IPS-NIHi7 (cell line): ENCODE data around the gene TTLL12.
"Not testable (repeated sequence)": the region's sequence is repeated elsewhere in the genome, so short reads cannot be mapped to it uniquely, and the experiment has no call there.

Experiments
- DNase-seq: peaks from one replicate; pipeline ENCODE4 v3.0.0; 2012; ENCODE audit warnings: mixed read lengths; ENCODE audit errors: extremely low spot score

The TTLL12 gene

DNA sequence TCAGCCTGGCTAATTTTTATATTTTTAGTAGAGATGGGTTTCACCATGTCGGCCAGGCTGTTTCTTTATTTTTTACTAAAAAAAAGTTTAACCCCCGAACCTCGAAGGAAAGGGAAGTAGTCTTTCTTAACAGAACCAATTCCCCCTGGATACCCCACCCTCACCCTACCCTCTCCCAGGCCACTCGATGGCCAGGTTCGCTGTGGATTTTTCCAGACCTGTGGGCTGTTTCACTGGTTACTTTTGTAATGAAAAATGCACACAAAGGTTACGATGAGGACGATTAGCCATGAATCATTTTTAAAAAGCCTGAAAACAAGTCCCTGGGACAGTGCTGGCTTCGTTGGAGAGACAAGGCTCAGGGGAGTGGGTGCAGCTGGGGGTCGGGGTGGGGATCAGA is 33.0 kb downstream of the TTLL12 start:
- no peak for DNase-seq

GRCh38 chr22:43152357-43153071 is 34.4 kb downstream of the TTLL12 start:
- no peak for DNase-seq

- no peak for DNase-seq
Observed at GRCh38 chr22:43152003-43152356, 35.0 kb downstream of the TTLL12 start.

DNA sequence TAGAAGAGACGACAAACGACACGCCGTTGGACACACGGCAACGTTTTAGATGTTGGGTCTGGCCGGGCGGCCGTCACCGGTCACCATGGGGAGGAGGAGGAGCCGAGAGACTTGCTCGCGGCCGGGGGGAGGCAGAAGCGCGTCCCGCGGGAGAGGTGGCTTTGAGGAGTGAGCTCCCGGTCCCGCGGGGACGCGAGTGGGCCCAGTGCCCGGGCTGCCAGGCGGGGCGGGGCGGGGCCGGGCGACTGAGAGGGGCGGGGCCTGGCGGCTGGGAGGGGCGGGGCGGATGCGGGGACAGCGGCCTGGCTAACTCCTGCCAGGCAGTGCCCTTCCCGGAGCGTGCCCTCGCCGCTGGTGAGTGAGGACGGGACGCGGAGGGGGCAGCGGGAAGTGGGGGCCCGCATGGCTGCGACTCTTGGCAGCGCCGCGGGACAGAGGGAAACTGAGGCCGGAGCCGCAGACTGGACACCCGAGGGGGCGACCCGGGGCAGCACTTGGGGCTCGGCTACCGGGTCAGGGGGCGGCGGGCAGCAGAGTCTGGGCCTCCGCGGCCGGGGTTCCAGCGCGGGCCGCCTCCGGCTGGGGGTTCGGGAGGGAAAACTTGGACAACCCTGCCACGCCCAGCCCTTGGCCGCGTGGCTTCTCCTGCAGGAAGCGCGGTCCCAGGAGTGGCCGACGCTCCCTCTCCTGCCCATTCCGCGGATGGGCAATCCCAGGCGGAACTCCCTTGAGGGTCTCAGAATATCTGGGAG is 35.5 kb downstream of the TTLL12 start, which contains the start of gene TSPO:
TSPO (plus strand) TSS at position 309 of the 752 bp plus-strand sequence. CDS start 7,680 bp downstream, outside the sequence.
- DNase-seq: peak; percentile 79

GRCh38 chr22:43150731-43151206 is 36.2 kb downstream of the TTLL12 start:
- DNase-seq: no peak

GRCh38 chr22:43148581-43148980 is 38.4 kb downstream of the TTLL12 start:
- DNase-seq: no peak

- no peak for DNase-seq
Observed at GRCh38 chr22:43147821-43148220, 39.1 kb downstream of the TTLL12 start.

DNA sequence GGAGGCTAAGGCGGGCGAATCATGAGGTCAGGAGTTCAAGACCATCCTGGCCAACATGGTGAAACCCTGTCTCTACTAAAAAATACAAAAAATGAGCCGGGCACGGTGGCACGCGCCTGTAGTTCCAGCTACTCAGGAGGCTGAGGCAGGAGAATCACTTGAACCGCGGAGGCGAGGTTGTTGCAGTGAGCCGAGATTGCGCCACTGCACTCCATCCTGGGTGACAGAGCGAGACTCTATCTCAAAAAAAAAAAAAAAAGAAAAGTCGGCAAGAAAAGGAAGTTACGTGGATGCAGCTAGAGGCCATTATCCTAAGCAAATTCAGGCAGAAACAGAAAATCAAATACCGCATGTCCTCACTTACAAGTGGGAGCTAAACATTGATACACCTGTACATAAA is 40.6 kb downstream of the TTLL12 start:
- DNase-seq: not testable (repeated sequence)

DNA sequence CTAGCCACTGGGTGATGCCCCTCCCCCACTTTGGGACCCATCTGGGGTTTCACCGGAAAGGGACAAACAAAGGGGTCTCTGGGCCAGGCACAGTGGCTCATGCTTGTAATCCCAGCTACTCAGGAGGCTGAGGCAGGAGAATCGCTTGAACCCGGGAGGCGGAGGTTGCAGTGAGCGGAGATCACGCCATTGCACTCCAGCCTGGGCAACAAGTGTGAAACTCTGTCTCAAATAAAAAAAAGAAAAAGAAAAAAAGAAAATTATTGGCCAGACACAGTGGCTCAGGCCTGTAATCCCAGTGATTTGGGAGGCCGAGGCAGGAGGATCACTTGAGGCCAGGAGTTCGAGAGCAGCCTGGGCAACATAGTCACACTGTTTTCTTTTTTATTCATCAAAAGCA is 41.6 kb downstream of the TTLL12 start:
- DNase-seq: not testable (repeated sequence)

DNA sequence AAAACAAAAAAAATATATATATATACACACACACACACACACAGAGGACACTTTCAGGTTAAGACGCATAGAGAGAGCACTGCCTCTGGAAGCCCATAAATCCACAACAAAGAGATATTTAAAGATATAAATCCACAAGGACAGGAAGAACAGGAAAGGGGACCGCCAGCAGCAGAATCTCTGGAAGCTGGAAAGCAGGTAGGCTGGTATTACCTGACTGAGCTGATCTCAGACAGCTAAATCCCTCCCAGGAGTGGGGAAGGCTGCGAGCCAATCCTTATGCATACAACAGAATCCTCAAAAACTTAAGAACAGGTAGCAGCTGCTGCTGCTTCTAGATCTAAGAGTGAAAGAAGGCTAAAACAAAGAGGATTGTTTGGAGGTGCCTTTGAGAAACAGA is 42.0 kb downstream of the TTLL12 start:
- no peak for DNase-seq

- peak; percentile 89 for DNase-seq
Observed at GRCh38 chr22:43142880-43143562, 43.9 kb downstream of the TTLL12 start, which contains the start of gene MCAT. TSS of gene MCAT (minus strand) at chr22:43143398. CDS start at chr22:43143348, 50 bp downstream.

DNA sequence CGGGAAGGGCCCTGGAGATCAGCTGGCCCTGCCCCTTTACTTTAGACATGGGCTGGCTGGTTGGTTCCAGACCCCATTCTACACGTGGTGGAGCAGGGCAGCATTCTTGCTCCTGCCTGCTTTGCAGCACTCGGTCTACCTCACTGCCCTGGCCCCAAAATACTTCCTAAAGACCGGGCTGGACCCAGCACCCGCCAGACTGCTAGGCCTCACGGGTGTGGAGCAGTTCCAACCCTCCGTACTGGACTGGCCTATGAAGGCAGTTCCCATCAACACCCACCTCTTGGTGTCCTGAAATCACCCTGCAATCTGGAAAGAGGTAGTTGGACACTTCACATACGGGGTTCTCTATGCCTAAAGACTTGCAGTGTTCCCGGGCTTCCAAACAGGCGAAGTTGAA is 50.1 kb downstream of the TTLL12 start:
- no peak for DNase-seq

DNA sequence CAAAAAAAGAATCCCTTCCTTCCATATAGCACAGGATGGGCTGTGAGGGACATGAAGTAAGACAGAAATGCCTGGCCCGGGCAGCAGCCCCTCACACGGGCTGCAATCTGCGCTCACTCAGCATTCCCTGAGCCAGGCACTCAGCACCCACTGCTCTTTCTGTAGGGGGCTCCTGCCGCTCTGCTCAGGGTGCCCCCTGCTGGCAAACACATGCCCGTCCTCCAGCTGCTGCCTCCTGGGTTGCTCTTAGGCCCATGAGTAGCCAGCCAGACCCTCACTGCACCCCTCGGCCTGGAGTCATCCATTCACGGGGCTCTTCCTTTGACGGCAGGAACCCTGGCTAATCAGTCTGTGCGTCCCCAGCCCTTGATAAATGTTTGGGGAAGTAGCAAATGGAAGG is 50.7 kb downstream of the TTLL12 start:
- DNase-seq: peak; percentile 90

GRCh38 chr22:43135565-43135964 is 51.4 kb downstream of the TTLL12 start:
- no peak for DNase-seq

DNA sequence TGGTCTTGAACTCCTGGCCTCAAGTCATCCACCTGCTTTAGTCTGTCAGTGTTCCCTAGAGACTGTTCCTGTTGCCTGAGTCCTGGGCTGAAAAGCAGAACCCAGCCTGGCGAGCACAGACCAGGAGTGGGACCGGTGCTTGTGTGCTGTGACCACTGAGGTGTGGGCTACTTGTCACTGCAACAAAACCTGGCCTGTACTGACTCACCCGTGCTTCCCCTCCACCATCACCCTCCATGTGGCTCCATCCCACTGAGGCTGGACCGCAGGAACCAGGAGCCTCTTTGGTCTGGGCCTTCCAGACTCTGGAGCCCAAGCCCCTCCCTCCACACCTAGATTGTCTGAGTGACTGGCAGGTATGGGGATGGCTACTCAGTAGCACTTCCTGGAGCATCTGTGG is 52.4 kb downstream of the TTLL12 start:
- no peak for DNase-seq

DNA sequence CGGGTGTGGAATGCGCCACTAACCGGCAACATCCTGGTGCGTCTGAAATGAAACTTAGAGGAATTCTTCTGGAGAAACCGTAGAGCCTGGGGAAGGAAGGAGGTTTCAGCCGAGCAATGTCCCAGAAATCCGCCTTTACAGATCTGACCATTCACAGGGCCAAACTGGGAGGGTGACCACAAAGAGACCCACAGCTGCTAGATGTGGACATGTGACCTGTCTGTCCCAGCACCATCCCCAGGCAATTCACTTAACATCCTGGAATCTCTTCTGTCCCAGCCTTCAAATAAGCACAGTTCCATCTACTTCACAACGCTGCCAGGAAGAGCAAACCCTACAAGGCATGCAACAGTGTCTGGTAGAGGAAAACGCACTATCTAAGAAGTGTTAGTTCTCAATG is 53.5 kb downstream of the TTLL12 start:
- DNase-seq: no peak

DNA sequence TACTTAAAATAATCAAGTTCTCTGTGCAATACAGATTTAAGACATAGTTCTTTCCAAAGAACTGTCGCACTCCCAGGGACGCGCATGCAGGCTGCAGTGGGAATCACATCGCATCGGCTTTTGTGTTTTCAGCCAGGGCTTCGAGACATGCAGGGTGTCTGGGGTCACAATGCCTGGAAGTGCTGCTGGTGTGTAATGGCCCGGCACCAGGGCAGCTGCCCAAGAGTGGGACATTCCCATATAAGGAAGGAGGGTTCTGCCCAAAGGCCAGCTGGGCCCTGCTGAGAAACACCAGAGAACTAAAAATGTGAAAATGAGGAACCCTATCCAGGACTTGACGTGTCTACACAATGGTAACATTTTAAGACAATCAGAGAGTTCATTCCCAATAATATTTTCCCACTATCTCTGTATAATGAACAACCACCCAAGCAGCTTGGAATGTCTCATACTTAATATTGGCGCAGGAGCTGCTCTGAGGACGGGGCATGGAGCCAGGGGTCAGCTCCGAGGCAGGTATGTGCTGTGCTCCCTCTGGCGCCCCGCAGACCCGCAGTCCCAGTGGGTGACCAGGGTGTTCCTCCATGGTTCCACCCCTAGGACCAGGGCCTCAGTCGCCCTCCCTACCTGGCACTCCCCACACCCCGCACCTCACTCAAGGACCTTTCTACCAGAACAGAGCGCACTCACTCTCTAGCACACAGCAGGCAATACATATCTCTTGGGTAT is 55.0 kb downstream of the TTLL12 start:
- no peak for DNase-seq

DNA sequence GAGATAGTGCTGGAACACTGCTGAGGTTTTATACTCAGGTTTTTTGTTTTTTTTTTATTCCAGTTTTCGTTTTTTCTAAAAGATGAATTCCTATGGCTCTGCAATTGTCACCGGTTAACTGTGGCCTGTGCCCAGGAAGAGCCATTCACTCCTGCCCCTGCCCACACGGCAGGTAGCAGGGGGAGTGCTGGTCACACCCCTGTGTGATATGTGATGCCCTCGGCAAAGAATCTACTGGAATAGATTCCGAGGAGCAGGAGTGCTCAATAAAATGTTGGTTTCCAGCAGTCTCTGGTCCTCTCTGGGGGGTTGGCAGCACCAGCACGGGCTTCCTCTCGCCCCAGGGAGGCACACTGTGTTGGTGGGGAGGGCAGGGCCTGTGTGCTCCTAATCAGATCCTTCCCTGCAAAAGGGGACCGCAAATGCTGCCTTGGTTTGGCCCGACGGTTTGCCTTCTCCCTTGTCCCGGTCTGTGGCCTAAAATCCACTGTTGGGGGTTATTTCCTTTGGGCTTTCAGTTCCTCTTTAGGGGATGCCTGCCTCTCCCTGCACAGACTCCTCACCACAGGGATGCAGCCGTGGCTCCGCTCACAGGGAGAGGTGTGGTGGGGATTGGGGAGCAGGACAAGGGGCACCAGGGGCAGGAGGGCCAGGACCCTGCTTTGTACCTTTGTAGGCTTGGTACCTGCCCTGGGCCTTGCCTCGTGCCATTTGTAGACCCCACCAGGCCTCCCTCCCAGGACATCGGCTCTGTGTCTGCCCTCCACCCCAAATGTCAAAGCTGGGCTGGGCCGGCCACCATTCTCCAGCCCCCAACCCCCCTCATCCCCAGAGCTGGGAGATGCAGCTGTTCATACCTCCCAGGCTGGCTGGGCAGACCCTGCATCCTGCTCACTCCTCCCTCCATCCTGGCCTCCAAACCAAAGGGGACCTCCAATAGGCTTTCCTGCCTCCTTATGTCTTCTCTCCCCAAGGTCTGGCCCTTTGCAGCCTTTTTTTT is 57.2 kb downstream of the TTLL12 start:
- no peak for DNase-seq

DNA sequence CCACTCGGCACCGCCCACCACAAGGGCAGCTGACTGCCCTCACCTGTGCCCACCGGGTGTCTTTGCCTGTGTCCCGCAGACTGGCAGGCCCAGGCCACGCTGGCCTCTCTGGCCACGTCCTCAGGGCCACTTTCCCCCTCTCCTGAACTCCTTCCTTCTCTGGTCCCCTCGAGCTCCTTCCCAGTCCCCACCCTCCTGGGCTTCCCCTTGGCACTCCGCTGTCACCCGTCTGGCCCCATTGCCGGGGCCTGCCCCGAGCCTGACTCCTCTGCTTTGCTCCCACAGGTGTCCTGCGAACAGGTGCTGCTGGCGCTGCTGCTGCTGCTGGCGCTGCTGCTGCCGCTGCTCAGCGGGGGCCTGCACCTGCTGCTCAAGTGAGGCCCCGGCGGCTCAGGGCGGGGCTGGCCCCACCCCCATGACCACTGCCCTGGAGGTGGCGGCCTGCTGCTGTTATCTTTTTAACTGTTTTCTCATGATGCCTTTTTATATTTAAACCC is 58.0 kb downstream of the TTLL12 start:
- no peak for DNase-seq

DNA sequence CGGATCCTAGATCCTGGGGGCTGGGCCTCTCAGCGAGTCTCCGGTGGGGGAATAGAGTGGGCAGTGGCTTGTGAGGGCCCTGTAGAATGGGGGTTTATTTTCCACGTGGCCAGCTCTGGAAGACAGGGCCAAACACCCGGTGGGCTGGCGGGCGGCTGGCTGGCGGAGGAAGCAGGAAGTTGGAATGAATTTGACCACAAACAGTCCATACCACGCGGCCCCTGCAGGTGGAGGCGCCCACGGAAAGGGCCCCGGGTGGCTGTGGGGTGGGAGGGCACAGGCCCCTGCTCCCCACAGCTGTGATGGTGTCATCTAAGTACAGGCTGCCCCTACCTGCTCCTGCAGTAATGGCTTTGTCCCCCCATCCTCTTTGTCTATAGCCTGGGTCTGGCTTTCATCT is 58.8 kb downstream of the TTLL12 start:
- no peak for DNase-seq
